Gastrocnemius medialis (tissue), 4 donors: Measurements from ENCODE around the gene KIRREL3. TPM values are rescaled to one million over a fixed set of nuclear protein-coding genes. Genes with fewer than 3 reads are reported as not detected.

Source experiments
- ATAC-seq, 2 donors: fragments of 150-250 bp; one replicate each; pipeline ENCODE4 v1.9.1; 2016
- DNase-seq, 2 donors: peaks; one replicate each; pipeline ENCODE4 v3.0.0-alpha.2; 2019
- H3K27ac ChIP-seq, 4 donors: fragments of 200-600 bp; sonication (generic); 1 replicate in 1 of 4; 2 replicates in 3 of 4; pipeline ENCODE4 v1.5.1; 2016 to 2018; ENCODE audit warnings: mild to moderate bottlenecking in 2 of 4, moderate library complexity in 1 of 4
- H3K27me3 ChIP-seq, 3 donors: fragments of 200-600 bp; sonication (generic) in 2 of 3; 1 replicate in 1 of 3; 2 replicates in 2 of 3; pipeline versions ENCODE4 v1.5.1 to v1.6.0; 2016 to 2019; ENCODE audit warnings: mild to moderate bottlenecking in 1 of 3, moderate library complexity in 1 of 3
- H3K36me3 ChIP-seq, 2 donors: fragments of 200-600 bp; sonication (generic) in 1 of 2; one replicate each; pipeline ENCODE4 v1.5.1; 2017 to 2018
- H3K4me1 ChIP-seq, 2 donors: fragments of 200-600 bp; sonication (generic) in 1 of 2; one replicate each; pipeline ENCODE4 v1.5.1; 2016 to 2017; ENCODE audit warnings: mild to moderate bottlenecking in 2 of 2
- H3K4me3 ChIP-seq, 4 donors: fragments of 200-600 bp; sonication (generic) in 3 of 4; 1 replicate in 1 of 4; 2 replicates in 3 of 4; pipeline ENCODE4 v1.5.1; 2016 to 2019; ENCODE audit warnings: mild to moderate bottlenecking in 2 of 4
- H3K9me3 ChIP-seq, 3 donors: fragments of 200-600 bp; sonication (generic) in 2 of 3; 1 replicate in 1 of 3; 2 replicates in 2 of 3; pipeline ENCODE4 v1.5.1; 2016 to 2019
- POLR2A ChIP-seq, 2 donors: fragments of 450-650 bp; IDR thresholded peaks; one replicate each; pipeline ENCODE4 v1.6.1; 2017; ENCODE audit warnings: antibody characterized with exemption in 2 of 2, mild to moderate bottlenecking in 2 of 2, moderate library complexity in 2 of 2
- in situ Hi-C, 4 donors: fragments of 200-750 bp; cut with MboI; loops; one replicate each; pipeline versions ENCODE4 v1.15.0 to v1.8.0; 2017; ENCODE audit warnings: low sequenced_read_pairs in 4 of 4
- intact Hi-C: fragments of 100-400 bp; cut with DNase I; formaldehyde crosslinking; loops from one replicate; pipeline ENCODE4 v1.15.1; 2023; ENCODE audit warnings: low total_unique reads
- total RNA-seq, 4 donors: library from RNA; depleted of rRNA; stranded (reverse); fragments of >200 nt; gene quantifications; one replicate each; pipeline versions ENCODE4 v1.1.0 to v1.2.3, GENCODE V29; 2016
- TF ChIP-seq, protein P1 (sequence below), 5 experiments: fragments of 450-650 bp in 3 of 5; fragments of 200-600 bp in 2 of 5; sonication (generic) in 2 of 5; IDR thresholded peaks in 4 of 5; conservative IDR thresholded peaks in 1 of 5; 1 replicate in 4 of 5; 2 replicates in 1 of 5; pipeline ENCODE4 v1.5.1; 2016 to 2019; ENCODE audit warnings: antibody characterized with exemption in 5 of 5, mild to moderate bottlenecking in 3 of 5, moderate library complexity in 3 of 5

Gene KIRREL3
- total RNA-seq, 4 donors from 2014 or later = 0.10 TPM; not detected in 3

DNA sequence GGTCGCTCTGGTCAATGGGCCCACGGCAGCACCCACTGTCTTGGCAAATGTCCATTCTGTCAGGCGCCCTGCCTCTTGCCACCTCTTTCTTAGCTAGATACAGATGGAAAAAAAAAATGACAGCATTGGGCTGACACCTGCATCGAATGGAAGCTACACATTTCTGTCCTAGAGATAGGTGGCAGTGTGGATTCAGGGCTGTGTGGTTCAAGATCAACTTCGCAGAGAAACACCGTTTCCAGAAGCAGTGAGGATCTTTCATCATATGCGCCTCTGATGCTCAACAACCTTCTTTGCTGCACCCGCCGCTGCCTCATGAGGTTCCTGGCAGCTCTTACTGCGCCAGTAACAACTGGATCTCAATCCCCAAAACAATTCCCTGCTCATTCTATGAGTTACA, 236.3 kb downstream of the KIRREL3 start:
- ATAC-seq = no peak
- Histone ChIP-seq H3K27ac (no peak overlapping the region), H3K36me3 (no peaks in the 10 kb centered on the region), H3K4me1 (no peaks in the 10 kb centered on the region), H3K4me3 (no peak overlapping the region), H3K27me3 (no peaks in the 10 kb centered on the region), H3K9me3 (no peaks in the 10 kb centered on the region)
- TF ChIP-seq POLR2A (IDR thresholded peaks at IDR 0.05) = no peak
- TF ChIP-seq, protein P1, sequence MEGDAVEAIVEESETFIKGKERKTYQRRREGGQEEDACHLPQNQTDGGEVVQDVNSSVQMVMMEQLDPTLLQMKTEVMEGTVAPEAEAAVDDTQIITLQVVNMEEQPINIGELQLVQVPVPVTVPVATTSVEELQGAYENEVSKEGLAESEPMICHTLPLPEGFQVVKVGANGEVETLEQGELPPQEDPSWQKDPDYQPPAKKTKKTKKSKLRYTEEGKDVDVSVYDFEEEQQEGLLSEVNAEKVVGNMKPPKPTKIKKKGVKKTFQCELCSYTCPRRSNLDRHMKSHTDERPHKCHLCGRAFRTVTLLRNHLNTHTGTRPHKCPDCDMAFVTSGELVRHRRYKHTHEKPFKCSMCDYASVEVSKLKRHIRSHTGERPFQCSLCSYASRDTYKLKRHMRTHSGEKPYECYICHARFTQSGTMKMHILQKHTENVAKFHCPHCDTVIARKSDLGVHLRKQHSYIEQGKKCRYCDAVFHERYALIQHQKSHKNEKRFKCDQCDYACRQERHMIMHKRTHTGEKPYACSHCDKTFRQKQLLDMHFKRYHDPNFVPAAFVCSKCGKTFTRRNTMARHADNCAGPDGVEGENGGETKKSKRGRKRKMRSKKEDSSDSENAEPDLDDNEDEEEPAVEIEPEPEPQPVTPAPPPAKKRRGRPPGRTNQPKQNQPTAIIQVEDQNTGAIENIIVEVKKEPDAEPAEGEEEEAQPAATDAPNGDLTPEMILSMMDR (IDR thresholded peaks at IDR 0.05 in 4 of 5, conservative IDR thresholded peaks at IDR 0.05 in 1 of 5) = no peak
- in situ Hi-C loops = no loop called here
- no peak for DNase-seq
- intact Hi-C loops = no loop called here

DNA sequence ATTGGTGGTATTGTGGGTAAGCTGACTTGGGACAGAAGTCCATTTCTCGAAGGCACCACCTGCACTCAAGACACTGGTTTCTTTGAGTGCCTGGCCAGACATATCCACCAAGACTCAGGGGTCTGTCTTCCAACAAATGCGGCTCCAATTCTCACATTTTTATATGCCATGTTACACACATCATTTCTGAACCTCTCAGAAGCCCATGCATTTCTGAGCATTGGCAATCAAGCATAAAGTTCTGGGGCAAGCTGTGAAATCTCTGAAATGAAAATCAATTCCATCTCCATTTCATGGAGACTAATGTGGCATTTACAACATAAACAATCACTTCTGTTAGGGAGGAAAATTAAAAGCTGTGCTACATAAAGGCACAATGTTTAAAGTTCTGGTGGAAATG, 243.7 kb downstream of the KIRREL3 start:
- Histone ChIP-seq H3K27ac (no peak overlapping the region), H3K4me1 (no peaks in the 10 kb centered on the region), H3K9me3 (no peaks in the 10 kb centered on the region), H3K27me3 (no peaks in the 10 kb centered on the region), H3K4me3 (no peak overlapping the region), H3K36me3 (no peaks in the 10 kb centered on the region)
- in situ Hi-C loops = no loop called here
- intact Hi-C loops = no loop called here
- TF ChIP-seq POLR2A (IDR thresholded peaks at IDR 0.05) = no peak
- TF ChIP-seq, protein P1 (IDR thresholded peaks at IDR 0.05 in 4 of 5, conservative IDR thresholded peaks at IDR 0.05 in 1 of 5) = no peak
- ATAC-seq (no peak), DNase-seq (no peak)

GRCh38 chr11:126756421-126756820, 244.1 kb downstream of the KIRREL3 start:
- Histone ChIP-seq H3K36me3 (no peaks in the 10 kb centered on the region), H3K4me3 (no peak overlapping the region), H3K9me3 (no peaks in the 10 kb centered on the region), H3K27ac (no peak overlapping the region), H3K4me1 (no peaks in the 10 kb centered on the region), H3K27me3 (no peaks in the 10 kb centered on the region)
- TF ChIP-seq, protein P1 (IDR thresholded peaks at IDR 0.05 in 4 of 5, conservative IDR thresholded peaks at IDR 0.05 in 1 of 5) = no peak
- no peak for TF ChIP-seq POLR2A (IDR thresholded peaks at IDR 0.05)
- intact Hi-C loops = no loop called here
- no peak for DNase-seq
- in situ Hi-C loops = no loop called here
- no peak for ATAC-seq

GRCh38 chr11:126755526-126755925, 245.0 kb downstream of the KIRREL3 start:
- Histone ChIP-seq H3K9me3 (no peaks in the 10 kb centered on the region), H3K36me3 (no peaks in the 10 kb centered on the region), H3K27ac (no peak overlapping the region), H3K27me3 (no peaks in the 10 kb centered on the region), H3K4me3 (no peak overlapping the region), H3K4me1 (no peaks in the 10 kb centered on the region)
- DNase-seq (no peak), ATAC-seq (no peak)
- TF ChIP-seq, protein P1 (IDR thresholded peaks at IDR 0.05 in 4 of 5, conservative IDR thresholded peaks at IDR 0.05 in 1 of 5) = no peak
- TF ChIP-seq POLR2A (IDR thresholded peaks at IDR 0.05) = no peak
- intact Hi-C loops (no loop called here), in situ Hi-C loops (no loop called here)
